H1 (cell line): ENCODE results near the gene TMEM135. TPM values are rescaled to one million over a fixed set of nuclear protein-coding genes. Genes with fewer than 3 reads are reported as not detected.

Source experiments
- CTCF ChIA-PET: fragments of 300-600 bp; sonication (Branson Sonifier 250); formaldehyde crosslinking; loops from one replicate; lab custom pipeline; 2021; ENCODE audit not compliant: partially characterized antibody; lab: Charles Lee
- POLR2A ChIA-PET: fragments of 300-600 bp; sonication (Branson Sonifier 250); formaldehyde crosslinking; loops from one replicate; lab custom pipeline; 2021; ENCODE audit warnings: inconsistent platforms; ENCODE audit not compliant: partially characterized antibody; lab: Charles Lee
- DNase-seq, 2 experiments: peaks; one replicate each; pipeline versions ENCODE4 v3.0.0 to v3.0.0-alpha.2; 2010 to 2022; ENCODE audit warnings: low spot score in 2 of 2, low read depth in 1 of 2, mixed read lengths in 1 of 2
- FAIRE-seq: peaks from 2 replicates; lab custom pipeline; 2011; peaks lifted over from hg19 to GRCh38; lab: Jason Lieb, UNC
- H2AFZ ChIP-seq: 2 replicates; pipeline ENCODE4 v1.8.1; 2012; ENCODE audit warnings: low read length, inconsistent platforms
- H2AK5ac ChIP-seq: 2 replicates; pipeline ENCODE4 v1.6.1; 2013; ENCODE audit warnings: low read depth, low read length
- H2BK120ac ChIP-seq: replicated peaks from 2 replicates; pipeline ENCODE3; 2013; ENCODE audit warnings: low read depth, low read length, inconsistent platforms
- H2BK12ac ChIP-seq: 2 replicates; pipeline ENCODE4 v1.6.1; 2013; ENCODE audit warnings: low read depth, low read length
- H2BK15ac ChIP-seq: 2 replicates; pipeline ENCODE4 v1.6.1; 2013; ENCODE audit warnings: low read length
- H2BK20ac ChIP-seq: 2 replicates; pipeline ENCODE4 v1.6.1; 2013; ENCODE audit warnings: low read length
- H2BK5ac ChIP-seq: 2 replicates; pipeline ENCODE4 v1.6.1; 2013; ENCODE audit warnings: low read depth, low read length
- H3K14ac ChIP-seq: 2 replicates; pipeline ENCODE4 v1.6.1; 2013; ENCODE audit warnings: inconsistent platforms; ENCODE audit not compliant: insufficient read length
- H3K18ac ChIP-seq: 2 replicates; pipeline ENCODE4 v1.6.1; 2013; ENCODE audit warnings: low read length; ENCODE audit errors: extremely low read depth
- H3K23ac ChIP-seq: 2 replicates; pipeline ENCODE4 v1.6.1; 2013; ENCODE audit warnings: inconsistent platforms; ENCODE audit not compliant: insufficient read length
- H3K23me2 ChIP-seq: 2 replicates; pipeline ENCODE4 v1.6.1; 2013; ENCODE audit warnings: low read depth, low read length
- H3K27ac ChIP-seq: 2 replicates; pipeline ENCODE4 v1.6.1; 2011; ENCODE audit warnings: low read depth, low read length, inconsistent platforms
- H3K27me3 ChIP-seq, 4 experiments: replicated peaks in 1 of 4; 1 replicate in 1 of 4; 2 replicates in 3 of 4; pipeline versions ENCODE4 v1.6.1 to v1.8.1; 2011 to 2013; ENCODE audit warnings: low read length in 3 of 4, mild to moderate bottlenecking in 3 of 4, inconsistent platforms in 2 of 4, mixed read lengths in 2 of 4, moderate library complexity in 1 of 4; ENCODE audit not compliant: control insufficient read depth in 3 of 4, insufficient read depth in 3 of 4; ENCODE audit errors: extremely low read depth in 1 of 4
- H3K36me3 ChIP-seq, 4 experiments: 2 replicates each; pipeline versions ENCODE4 v1.6.1 to v1.8.1; 2011 to 2013; ENCODE audit warnings: mild to moderate bottlenecking in 4 of 4, low read length in 3 of 4, moderate library complexity in 2 of 4, control low read depth in 1 of 4, inconsistent platforms in 1 of 4; ENCODE audit not compliant: insufficient read depth in 4 of 4, control insufficient read depth in 2 of 4
- H3K4ac ChIP-seq: replicated peaks from 2 replicates; pipeline ENCODE3; 2013; ENCODE audit warnings: low read length, low read depth, mixed read lengths, inconsistent platforms; ENCODE audit not compliant: insufficient read length
- H3K4me1 ChIP-seq, 4 experiments: replicated peaks in 1 of 4; 1 replicate in 1 of 4; 2 replicates in 3 of 4; pipeline versions ENCODE4 v1.6.1 to v1.8.1; 2011 to 2013; ENCODE audit warnings: low read length in 3 of 4, inconsistent platforms in 2 of 4, mixed read lengths in 1 of 4; ENCODE audit not compliant: insufficient read depth in 4 of 4, control insufficient read depth in 3 of 4
- H3K4me2 ChIP-seq, 2 experiments: 2 replicates each; pipeline versions ENCODE4 v1.6.1 to v1.8.1; 2011 to 2013; ENCODE audit warnings: low read depth in 2 of 2, low read length in 2 of 2, control low read depth in 1 of 2, inconsistent platforms in 1 of 2, mild to moderate bottlenecking in 1 of 2; ENCODE audit not compliant: insufficient read depth in 1 of 2
- H3K4me3 ChIP-seq, 4 experiments: fragments of 200-600, 300-600 bp in 1 of 4; sonication (generic), shearing (Covaris generic), sonication (Bioruptor Twin) in 1 of 4; 2 replicates each; pipeline versions ENCODE4 v1.5.1 to v1.8.1; 2011 to 2016; ENCODE audit warnings: low read length in 4 of 4, low read depth in 3 of 4, control low read depth in 2 of 4, inconsistent platforms in 2 of 4, mild to moderate bottlenecking in 2 of 4, mixed read lengths in 1 of 4, moderate library complexity in 1 of 4; ENCODE audit not compliant: insufficient read depth in 2 of 4; ENCODE audit errors: extremely low read depth in 1 of 4
- H3K56ac ChIP-seq: replicated peaks from 2 replicates; pipeline ENCODE3; 2013; ENCODE audit warnings: low read depth, mild to moderate bottlenecking, mixed read lengths, low read length, inconsistent platforms; ENCODE audit not compliant: insufficient read length
- H3K79me1 ChIP-seq: 2 replicates; pipeline ENCODE4 v1.6.1; 2013; ENCODE audit warnings: low read depth, low read length, control low read depth
- H3K79me2 ChIP-seq, 2 experiments: 2 replicates each; pipeline versions ENCODE4 v1.6.1 to v1.8.1; 2012 to 2013; ENCODE audit warnings: low read length in 2 of 2, mild to moderate bottlenecking in 2 of 2, inconsistent platforms in 1 of 2; ENCODE audit not compliant: insufficient read depth in 2 of 2, control insufficient read depth in 1 of 2
- H3K9ac ChIP-seq, 4 experiments: replicated peaks in 1 of 4; 1 replicate in 1 of 4; 2 replicates in 3 of 4; pipeline versions ENCODE4 v1.6.1 to v1.8.1; 2011 to 2013; ENCODE audit warnings: low read depth in 3 of 4, low read length in 3 of 4, control low read depth in 2 of 4, mild to moderate bottlenecking in 2 of 4, moderate library complexity in 2 of 4, inconsistent platforms in 1 of 4; ENCODE audit errors: extremely low read depth in 1 of 4
- H3K9me3 ChIP-seq, 2 experiments: 2 replicates each; pipeline versions ENCODE4 v1.6.1 to v1.8.1; 2012 to 2013; ENCODE audit warnings: mild to moderate bottlenecking in 2 of 2, moderate library complexity in 2 of 2, control low read depth in 1 of 2, inconsistent platforms in 1 of 2, low read depth in 1 of 2, low read length in 1 of 2, mixed read lengths in 1 of 2; ENCODE audit not compliant: insufficient read depth in 2 of 2
- H4K20me1 ChIP-seq, 2 experiments: replicated peaks in 1 of 2; 2 replicates each; pipeline versions ENCODE3 to v1.8.1; 2011 to 2013; ENCODE audit warnings: inconsistent platforms in 2 of 2, low read length in 2 of 2, mild to moderate bottlenecking in 1 of 2; ENCODE audit not compliant: insufficient read depth in 2 of 2, control insufficient read depth in 1 of 2
- H4K5ac ChIP-seq: 2 replicates; pipeline ENCODE4 v1.6.1; 2013; ENCODE audit warnings: low read length, low read depth, mixed read lengths, inconsistent platforms; ENCODE audit not compliant: insufficient read length
- H4K8ac ChIP-seq: 2 replicates; pipeline ENCODE4 v1.8.0; 2013; ENCODE audit warnings: mild to moderate bottlenecking, moderate library complexity, low read length, inconsistent platforms; ENCODE audit not compliant: insufficient read depth; ENCODE audit errors: extremely low read depth
- H4K91ac ChIP-seq: replicated peaks from 2 replicates; pipeline ENCODE3; 2013; ENCODE audit warnings: low read length, mixed read lengths, inconsistent platforms; ENCODE audit not compliant: insufficient read length
- CBX5 ChIP-seq: fragments of 300-800, 300-1000 bp; sonication (generic); IDR thresholded peaks from 2 replicates; pipeline ENCODE4 v1.7.1; 2016; ENCODE audit warnings: antibody characterized with exemption, low read length, low read depth
- CBX8 ChIP-seq: fragments of 300-800, 300-1000 bp; sonication (generic); IDR thresholded peaks from 2 replicates; pipeline ENCODE4 v1.7.1; 2016; ENCODE audit warnings: low read depth, low read length, borderline replicate concordance
- JUN ChIP-seq: IDR thresholded peaks from 2 replicates; pipeline ENCODE4 v1.6.1; 2011; ENCODE audit warnings: low read depth, mild to moderate bottlenecking, improper control_type of control experiment, low read length
- MAFK ChIP-seq: IDR thresholded peaks from 2 replicates; pipeline ENCODE4 v1.6.1; 2012; ENCODE audit warnings: low read depth, mild to moderate bottlenecking, improper control_type of control experiment, low read length
- POU5F1 ChIP-seq: IDR thresholded peaks from 2 replicates; pipeline ENCODE4 v1.6.1; 2011; ENCODE audit warnings: low read depth, mild to moderate bottlenecking, low read length, moderate library complexity
- RNF2 ChIP-seq: fragments of 200-900, 300-1000 bp; sonication (generic); IDR thresholded peaks from 2 replicates; pipeline ENCODE4 v1.7.1; 2016; ENCODE audit warnings: borderline replicate concordance, low read depth, mild to moderate bottlenecking, antibody characterized with exemption, low read length; ENCODE audit not compliant: poor library complexity, severe bottlenecking; ENCODE audit errors: missing control alignments
- RXRA ChIP-seq: IDR thresholded peaks from 2 replicates; pipeline ENCODE4 v1.6.1; 2011; ENCODE audit warnings: low read depth, mild to moderate bottlenecking, low read length, moderate library complexity; ENCODE audit not compliant: insufficient read depth
- SIN3A ChIP-seq, 2 experiments: IDR thresholded peaks in 1 of 2; conservative IDR thresholded peaks in 1 of 2; 2 replicates each; pipeline ENCODE4 v1.6.1; 2011 to 2012; ENCODE audit warnings: low read length in 2 of 2, improper control_type of control experiment in 1 of 2, low read depth in 1 of 2, mild to moderate bottlenecking in 1 of 2
- SIX5 ChIP-seq: IDR thresholded peaks from 2 replicates; pipeline ENCODE4 v1.6.1; 2011; ENCODE audit warnings: mild to moderate bottlenecking, low read depth, low read length
- SP4 ChIP-seq: IDR thresholded peaks from 2 replicates; pipeline ENCODE4 v1.6.1; 2012; ENCODE audit warnings: low read length, inconsistent platforms
- SRF ChIP-seq: IDR thresholded peaks from 2 replicates; pipeline ENCODE4 v1.6.1; 2011; ENCODE audit warnings: mild to moderate bottlenecking, low read depth, low read length, moderate library complexity
- TAF7 ChIP-seq: optimal IDR thresholded peaks from 2 replicates; pipeline ENCODE3; 2011; ENCODE audit warnings: low read depth, mild to moderate bottlenecking, inconsistent platforms, low read length, moderate library complexity, borderline replicate concordance
- WGBS, 2 experiments: shearing (Covaris generic) in 1 of 2; methylation state at CpG; one replicate each; pipeline versions ENCODE4 v1.1.6 to v1.1.7; 2013 to 2015; ENCODE audit warnings: low lambda C conversion rate in 2 of 2, mixed read lengths in 2 of 2, inconsistent platforms in 1 of 2, low coverage in 1 of 2, missing lambda C conversion rate in 1 of 2; ENCODE audit not compliant: insufficient replicate concordance in 2 of 2, insufficient coverage in 1 of 2, insufficient read length in 1 of 2; ENCODE audit errors: extremely low coverage in 1 of 2, missing lambda C conversion rate in 1 of 2; 5-methylcytosine and 5-hydroxymethylcytosine counted together
- polyA plus RNA-seq, 7 experiments: library from polyadenylated mRNA; depleted of rRNA in 3 of 7; stranded (reverse) in 5 of 7; unstranded in 2 of 7; fragments of >200 nt in 5 of 7; fragments of 200-250 nt in 2 of 7; gene quantifications; 1 replicate in 5 of 7; 2 replicates in 1 of 7; 4 replicates in 1 of 7; pipeline versions ENCODE4 v1.2.1 to v1.2.3, GENCODE V29; 2011 to 2013; ENCODE audit warnings: missing spikeins in 2 of 7, mixed read lengths in 2 of 7
- total RNA-seq: library from RNA; stranded (reverse); fragmentation: NEBNext Ultra II Directional; extraction: Animal tissue kit (Norgen Biotek cat#: 25700); gene quantifications from 2 replicates; pipeline ENCODE4 v1.2.1, GENCODE V29; 2021
- TF ChIP-seq, protein P1 (sequence below): IDR thresholded peaks from 2 replicates; pipeline ENCODE4 v1.6.1; 2012; ENCODE audit warnings: inconsistent platforms
- TF ChIP-seq, protein P2 (sequence below): IDR thresholded peaks from 2 replicates; pipeline ENCODE4 v1.6.1; 2012; ENCODE audit warnings: inconsistent platforms

The TMEM135 gene
- total and polyA plus RNA-seq, 2 of the 8 experiments (the other 6 are each of a cell fraction or from before 2014, with no cell fraction given), result 9.3 to 31.3 TPM

DNA sequence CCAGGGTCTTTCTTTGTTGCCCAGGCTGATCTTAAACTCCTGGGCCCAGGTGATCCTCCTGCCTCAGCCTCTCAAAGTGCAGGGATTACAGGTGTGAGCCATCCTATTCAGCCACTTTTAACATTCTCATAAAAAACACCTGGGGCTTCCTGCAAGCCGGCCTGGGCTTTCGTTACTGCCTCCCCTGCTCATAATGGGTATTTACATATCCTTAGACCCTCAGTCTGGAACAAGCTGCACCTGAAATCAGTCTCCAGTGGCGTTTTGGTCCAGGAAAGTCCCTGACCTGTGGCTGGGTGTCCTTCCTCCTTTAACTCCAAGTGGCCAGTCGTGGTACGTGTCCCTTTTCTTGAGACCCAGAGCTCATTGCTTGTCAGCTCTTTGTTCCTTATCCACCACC, 320.7 kb downstream of the TMEM135 start:
- H3K79me2 ChIP-seq, result no peaks in the 10 kb centered on the region
- no peak overlapping the region for H3K14ac ChIP-seq
- H3K27ac ChIP-seq, result no peak overlapping the region
- CTCF ChIA-PET, result interaction anchor here (2.4 to 2.7 kb wide), 2 partner anchors 10 to 62 kb away, joined by 8 to 19 read pairs; no protein-coding TSS in a partner anchor
- H3K23me2 ChIP-seq, result no peaks in the 10 kb centered on the region
- no peak overlapping the region for H2BK120ac ChIP-seq
- no peak overlapping the region for H3K18ac ChIP-seq
- no peaks in the 10 kb centered on the region for H3K27me3 ChIP-seq
- no peak overlapping the region for H4K8ac ChIP-seq
- H2BK12ac ChIP-seq, result no peak overlapping the region
- H3K56ac ChIP-seq, result no peak overlapping the region
- H3K23ac ChIP-seq, result no peak overlapping the region
- H4K5ac ChIP-seq, result no peak overlapping the region
- H4K20me1 ChIP-seq, result no peaks in the 10 kb centered on the region
- no peak overlapping the region for H3K4me2 ChIP-seq
- H3K4me3 ChIP-seq, result no peak overlapping the region
- H4K91ac ChIP-seq, result no peak overlapping the region
- H3K9ac ChIP-seq, result no peak overlapping the region
- H2BK5ac ChIP-seq, result no peak overlapping the region
- no peak for DNase-seq
- no peaks in the 10 kb centered on the region for H3K36me3 ChIP-seq
- no peaks in the 10 kb centered on the region for H3K9me3 ChIP-seq
- no peaks in the 10 kb centered on the region for H3K79me1 ChIP-seq
- POLR2A ChIA-PET, result no interaction called here
- no peak overlapping the region for H3K4ac ChIP-seq
- FAIRE-seq, result no peak
- H2AFZ ChIP-seq, result no peak overlapping the region
- H3K4me1 ChIP-seq, result no peaks in the 10 kb centered on the region
- H2BK20ac ChIP-seq, result no peak overlapping the region
- 90% methylated on average over 5 of the region's 5 CpGs; no CpG with 5 or more reads in 1 of the 2 experiments for WGBS, 2 experiments
- no peak overlapping the region for H2BK15ac ChIP-seq
- H2AK5ac ChIP-seq, result no peak overlapping the region
- TF ChIP-seq RNF2 (no peak), CBX5 (no peak), SIN3A (conservative IDR thresholded peaks at IDR 0.05 in 1 of 2, IDR thresholded peaks at IDR 0.05 in 1 of 2; ENCODE audit: low read depth in 1 of 2, low read length in 2 of 2) (no peak), CBX8 (no peak), RXRA (no peak), SRF (no peak), JUN (no peak), MAFK (no peak), SIX5 (no peak), TAF7 (no peak), POU5F1 (no peak), SP4 (no peak)
- TF ChIP-seq, protein P1, sequence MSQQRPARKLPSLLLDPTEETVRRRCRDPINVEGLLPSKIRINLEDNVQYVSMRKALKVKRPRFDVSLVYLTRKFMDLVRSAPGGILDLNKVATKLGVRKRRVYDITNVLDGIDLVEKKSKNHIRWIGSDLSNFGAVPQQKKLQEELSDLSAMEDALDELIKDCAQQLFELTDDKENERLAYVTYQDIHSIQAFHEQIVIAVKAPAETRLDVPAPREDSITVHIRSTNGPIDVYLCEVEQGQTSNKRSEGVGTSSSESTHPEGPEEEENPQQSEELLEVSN, result no peak
- TF ChIP-seq, protein P2, sequence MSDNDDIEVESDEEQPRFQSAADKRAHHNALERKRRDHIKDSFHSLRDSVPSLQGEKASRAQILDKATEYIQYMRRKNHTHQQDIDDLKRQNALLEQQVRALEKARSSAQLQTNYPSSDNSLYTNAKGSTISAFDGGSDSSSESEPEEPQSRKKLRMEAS, result no peak
